GM12864 (cell line): Measurements from ENCODE around the gene ZGPAT.

Source experiments
- DNase-seq: peaks from one replicate; pipeline ENCODE4 v3.0.0-alpha.2; 2011; ENCODE audit warnings: low read depth
- H3K4me3 ChIP-seq: 2 replicates; pipeline ENCODE4 v1.5.1; 2011; ENCODE audit warnings: mild to moderate bottlenecking, low read depth, low read length, control low read depth
- TF ChIP-seq, protein P1 (sequence below): IDR thresholded peaks from 2 replicates; pipeline ENCODE4 v1.5.1; 2011; ENCODE audit warnings: low read depth, mild to moderate bottlenecking, moderate library complexity, low read length, control low read depth, inconsistent platforms; ENCODE audit errors: missing control alignments

Gene ZGPAT

DNA sequence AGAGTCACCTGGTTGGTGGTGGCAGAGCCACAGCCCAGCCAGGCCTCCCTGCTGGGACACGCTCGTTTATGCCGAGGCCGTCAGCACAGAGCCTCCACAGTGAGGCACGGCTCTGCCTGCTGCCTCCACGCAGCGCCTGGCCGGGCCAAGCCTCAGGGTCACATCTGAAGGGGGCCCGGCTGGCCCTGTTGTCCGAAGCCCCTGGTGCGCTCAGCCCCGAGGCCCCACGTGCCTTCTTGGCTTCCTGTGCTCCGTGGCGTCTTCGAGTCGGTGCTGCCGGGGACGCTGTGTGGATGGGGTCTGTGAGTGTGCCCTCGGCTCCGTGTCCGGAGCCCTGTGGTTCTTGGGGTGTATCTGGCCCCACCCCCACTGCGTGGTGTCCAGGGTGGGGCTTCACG, 21.7 kb upstream of the ZGPAT start:
- DNase-seq, result no peak
- H3K4me3 ChIP-seq, result no peak overlapping the region
- TF ChIP-seq, protein P1, sequence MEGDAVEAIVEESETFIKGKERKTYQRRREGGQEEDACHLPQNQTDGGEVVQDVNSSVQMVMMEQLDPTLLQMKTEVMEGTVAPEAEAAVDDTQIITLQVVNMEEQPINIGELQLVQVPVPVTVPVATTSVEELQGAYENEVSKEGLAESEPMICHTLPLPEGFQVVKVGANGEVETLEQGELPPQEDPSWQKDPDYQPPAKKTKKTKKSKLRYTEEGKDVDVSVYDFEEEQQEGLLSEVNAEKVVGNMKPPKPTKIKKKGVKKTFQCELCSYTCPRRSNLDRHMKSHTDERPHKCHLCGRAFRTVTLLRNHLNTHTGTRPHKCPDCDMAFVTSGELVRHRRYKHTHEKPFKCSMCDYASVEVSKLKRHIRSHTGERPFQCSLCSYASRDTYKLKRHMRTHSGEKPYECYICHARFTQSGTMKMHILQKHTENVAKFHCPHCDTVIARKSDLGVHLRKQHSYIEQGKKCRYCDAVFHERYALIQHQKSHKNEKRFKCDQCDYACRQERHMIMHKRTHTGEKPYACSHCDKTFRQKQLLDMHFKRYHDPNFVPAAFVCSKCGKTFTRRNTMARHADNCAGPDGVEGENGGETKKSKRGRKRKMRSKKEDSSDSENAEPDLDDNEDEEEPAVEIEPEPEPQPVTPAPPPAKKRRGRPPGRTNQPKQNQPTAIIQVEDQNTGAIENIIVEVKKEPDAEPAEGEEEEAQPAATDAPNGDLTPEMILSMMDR, result no peak

DNA sequence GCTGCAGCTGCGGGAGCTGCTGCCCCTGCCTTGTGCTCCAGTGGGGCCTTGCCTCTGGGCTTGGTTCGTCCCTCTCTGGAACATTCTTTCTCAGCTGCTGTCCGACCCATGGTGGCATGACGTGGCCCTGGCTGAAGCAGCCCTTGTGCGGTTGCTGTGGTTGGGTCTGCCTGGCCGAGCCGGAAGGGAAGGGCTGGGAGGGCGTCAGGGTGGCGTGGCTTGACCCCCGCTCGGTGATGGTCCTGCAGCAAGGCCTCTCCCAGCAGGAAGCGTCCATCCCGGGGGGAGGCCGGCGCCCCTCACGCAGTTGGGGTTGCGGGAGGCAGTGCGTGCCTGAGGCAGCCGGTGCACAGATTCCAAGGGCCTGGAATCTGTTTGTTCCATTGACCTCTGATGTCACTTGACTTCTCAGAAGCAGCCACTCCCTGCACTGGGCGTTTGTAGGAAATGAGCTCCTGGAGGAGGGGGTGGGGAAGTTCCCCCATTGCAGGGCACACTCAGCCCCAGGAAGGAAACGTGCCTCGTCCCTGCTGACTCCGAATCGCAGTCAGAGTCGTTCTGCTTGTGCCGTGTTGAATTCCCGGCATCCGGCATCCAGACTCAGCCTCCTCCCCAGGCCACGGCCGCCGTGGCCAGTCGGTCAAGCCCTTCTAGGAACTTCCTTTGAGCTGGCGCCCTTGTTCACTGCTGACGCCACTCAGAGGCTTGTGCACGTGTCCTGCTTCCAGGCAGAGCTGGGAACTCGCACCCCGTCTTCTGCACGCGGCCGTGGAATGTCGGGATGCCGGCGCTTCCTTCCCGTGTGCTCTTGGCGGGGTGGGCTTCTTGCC, 21.1 kb upstream of the ZGPAT start:
- no peak overlapping the region for H3K4me3 ChIP-seq
- TF ChIP-seq, protein P1, result no peak
- no peak for DNase-seq

DNA sequence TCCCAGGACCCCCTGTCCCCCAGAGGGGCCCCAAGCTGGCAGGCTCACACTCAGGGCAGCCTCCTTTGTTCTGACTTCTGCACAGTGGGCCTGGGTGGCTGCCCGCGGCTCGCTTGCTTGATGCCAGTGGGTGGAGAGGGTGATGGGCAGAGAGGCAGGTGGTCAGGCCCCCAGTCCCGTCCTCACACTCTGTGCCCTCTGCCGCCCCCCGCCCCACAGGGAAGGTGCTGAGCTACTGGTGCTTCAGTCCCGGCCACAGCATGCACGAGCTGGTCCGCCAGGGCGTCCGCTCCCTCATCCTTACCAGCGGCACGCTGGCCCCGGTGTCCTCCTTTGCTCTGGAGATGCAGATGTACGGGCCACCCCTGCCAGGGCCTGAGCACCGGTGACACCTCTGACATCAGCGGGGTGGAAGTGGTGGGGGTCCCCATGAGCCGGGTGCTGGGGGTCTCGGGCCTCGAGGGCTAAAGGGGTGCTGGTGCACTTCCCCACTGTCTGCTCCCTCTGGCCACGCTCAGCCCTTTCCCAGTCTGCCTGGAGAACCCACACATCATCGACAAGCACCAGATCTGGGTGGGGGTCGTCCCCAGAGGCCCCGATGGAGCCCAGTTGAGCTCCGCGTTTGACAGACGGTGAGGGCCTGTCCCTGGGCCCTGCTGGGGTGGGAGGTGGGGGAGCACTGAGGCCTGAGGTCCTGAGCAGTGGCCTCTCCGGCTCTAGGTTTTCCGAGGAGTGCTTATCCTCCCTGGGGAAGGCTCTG, 20.2 kb upstream of the ZGPAT start:
- H3K4me3 ChIP-seq, result no peak overlapping the region
- DNase-seq, result no peak
- TF ChIP-seq, protein P1, result no peak

DNA sequence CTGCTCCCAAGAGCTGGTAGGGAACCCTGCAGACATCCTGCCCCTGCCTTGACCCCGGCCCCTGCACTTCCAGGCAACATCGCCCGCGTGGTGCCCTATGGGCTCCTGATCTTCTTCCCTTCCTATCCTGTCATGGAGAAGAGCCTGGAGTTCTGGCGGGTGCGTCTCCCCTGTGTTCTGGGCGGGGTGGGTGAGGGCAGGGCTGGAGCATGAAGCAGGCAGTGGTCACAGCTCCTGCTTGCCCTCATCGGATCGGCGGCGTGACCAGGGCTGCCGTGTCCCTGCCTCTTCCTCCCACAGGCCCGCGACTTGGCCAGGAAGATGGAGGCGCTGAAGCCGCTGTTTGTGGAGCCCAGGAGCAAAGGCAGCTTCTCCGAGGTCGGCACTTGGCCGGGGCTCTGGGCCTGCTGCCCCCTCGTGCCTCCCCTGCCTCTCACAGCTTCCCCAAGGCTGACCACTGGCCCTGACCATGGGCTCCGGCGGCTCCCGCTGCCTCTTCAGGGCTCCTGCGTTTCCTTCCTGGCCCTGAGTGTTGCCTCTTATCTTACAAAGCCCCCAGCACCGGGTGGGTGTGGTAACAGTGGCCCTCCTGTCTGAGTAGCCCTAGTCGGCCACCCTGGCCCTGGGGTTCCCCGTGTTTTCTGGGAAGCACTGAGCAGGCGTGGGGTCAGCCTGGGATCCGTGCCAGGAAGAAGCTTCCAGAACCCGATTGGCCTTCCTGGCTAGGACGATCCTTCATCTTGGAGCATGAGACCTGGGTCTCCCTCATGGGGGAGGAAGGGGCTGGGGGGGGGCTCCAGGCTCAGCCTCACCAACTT, 19.4 kb upstream of the ZGPAT start:
- DNase-seq, result no peak

DNA sequence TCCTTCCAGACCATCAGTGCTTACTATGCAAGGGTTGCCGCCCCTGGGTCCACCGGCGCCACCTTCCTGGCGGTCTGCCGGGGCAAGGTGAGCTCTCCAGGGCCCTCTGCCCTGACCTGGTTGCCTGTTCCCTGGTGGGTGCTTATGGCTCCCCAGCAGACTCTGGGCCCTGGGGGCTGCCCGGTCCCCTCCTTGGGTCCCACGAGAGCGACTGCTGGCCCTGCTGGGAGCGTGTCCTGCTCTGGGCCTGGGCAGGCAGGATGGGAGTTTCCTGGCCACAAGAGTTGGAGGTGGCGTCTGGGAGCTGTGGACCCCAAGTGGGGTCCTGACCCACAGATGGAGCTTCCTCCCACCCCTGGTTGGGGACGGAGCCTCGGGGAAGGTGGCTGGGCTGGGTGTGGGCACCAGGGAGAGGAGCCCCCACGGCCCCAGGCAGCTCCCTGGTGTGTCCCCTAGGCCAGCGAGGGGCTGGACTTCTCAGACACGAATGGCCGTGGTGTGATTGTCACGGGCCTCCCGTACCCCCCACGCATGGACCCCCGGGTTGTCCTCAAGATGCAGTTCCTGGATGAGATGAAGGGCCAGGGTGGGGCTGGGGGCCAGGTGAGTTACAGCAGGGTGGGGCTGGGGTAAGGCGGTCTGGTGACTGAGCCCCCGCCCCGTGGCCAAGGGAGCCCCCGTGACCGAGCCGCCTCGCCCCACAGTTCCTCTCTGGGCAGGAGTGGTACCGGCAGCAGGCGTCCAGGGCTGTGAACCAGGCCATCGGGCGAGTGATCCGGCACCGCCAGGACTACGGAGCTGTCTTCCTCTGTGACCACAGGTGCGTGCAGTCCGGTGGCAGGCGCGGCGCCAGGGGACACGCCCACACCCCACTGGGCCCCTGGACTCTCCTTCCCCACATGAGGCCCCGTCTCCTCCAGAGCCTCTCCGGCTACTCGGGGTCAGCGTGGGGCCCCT, 18.5 kb upstream of the ZGPAT start:
- TF ChIP-seq, protein P1, result no peak
- DNase-seq, result no peak
- H3K4me3 ChIP-seq, result no peak overlapping the region

More for the DNA sequence above, 19.4 kb upstream of the ZGPAT start:
- H3K4me3 ChIP-seq, result no peak overlapping the region
- TF ChIP-seq, protein P1, result no peak
